CD4-positive, alpha-beta T cell (primary cell): Measurements from ENCODE around the gene NAV2. TPM values are rescaled to one million over a fixed set of nuclear protein-coding genes. Genes with fewer than 3 reads are reported as not detected.

ENCODE experiments used
- ATAC-seq: fragments of 200-7000 bp; cut with Tn5 transposase; one replicate; pipeline ENCODE4 v1.10.0; 2022; ENCODE audit warnings: mild to moderate bottlenecking; ENCODE audit not compliant: poor library complexity
- CTCF ChIA-PET: fragments of 350-600 bp; sonication (Branson Sonifier 250); formaldehyde crosslinking; loops from one replicate; lab custom pipeline; 2021; ENCODE audit warnings: antibody characterized with exemption, inconsistent platforms; lab: Charles Lee
- POLR2A ChIA-PET: fragments of 350-600 bp; sonication (Branson Sonifier 250); formaldehyde crosslinking; loops from one replicate; lab custom pipeline; 2021; ENCODE audit warnings: antibody characterized with exemption, inconsistent platforms; lab: Charles Lee
- DNase-seq, 14 experiments: peaks; one replicate each; pipeline ENCODE4 v3.0.0-alpha.2; 2013 to 2020; ENCODE audit warnings: mixed read lengths in 2 of 14
- H3K27ac ChIP-seq, 2 donors: one replicate each; pipeline versions ENCODE4 v1.5.1 to v1.7.0; 2013; ENCODE audit warnings: low read length in 2 of 2, low read depth in 1 of 2, mild to moderate bottlenecking in 1 of 2
- H3K27me3 ChIP-seq, 2 experiments: 1 replicate in 1 of 2; 2 replicates in 1 of 2; pipeline versions ENCODE4 v1.6.1 to v1.7.0; 2013; ENCODE audit warnings: low read length in 2 of 2, control low read depth in 1 of 2, mild to moderate bottlenecking in 1 of 2, moderate library complexity in 1 of 2; ENCODE audit not compliant: insufficient read depth in 2 of 2, control insufficient read depth in 1 of 2
- H3K36me3 ChIP-seq: one replicate; pipeline ENCODE4 v1.6.1; 2013; ENCODE audit warnings: low read length, control low read depth; ENCODE audit not compliant: insufficient read depth
- H3K4me1 ChIP-seq: one replicate; pipeline ENCODE4 v1.6.1; 2013; ENCODE audit warnings: low read length, control low read depth; ENCODE audit not compliant: insufficient read depth
- H3K4me3 ChIP-seq: one replicate; pipeline ENCODE4 v1.5.1; 2013; ENCODE audit warnings: mild to moderate bottlenecking, low read length, moderate library complexity
- H3K9me3 ChIP-seq, 2 experiments: 1 replicate in 1 of 2; 2 replicates in 1 of 2; pipeline versions ENCODE4 v1.6.1 to v1.7.0; 2013; ENCODE audit warnings: low read length in 2 of 2, mild to moderate bottlenecking in 2 of 2, control low read depth in 1 of 2, moderate library complexity in 1 of 2; ENCODE audit not compliant: control insufficient read depth in 1 of 2, insufficient read depth in 1 of 2
- H3K27ac Mint-ChIP-seq: one replicate; pipeline ENCODE4 v1.8.0; 2020; ENCODE audit warnings: mixed read lengths
- H3K27me3 Mint-ChIP-seq: one replicate; pipeline ENCODE4 v1.8.0; 2021; ENCODE audit warnings: mixed read lengths
- H3K36me3 Mint-ChIP-seq: one replicate; pipeline ENCODE4 v1.8.0; 2021; ENCODE audit warnings: low read depth, mixed read lengths
- H3K4me1 Mint-ChIP-seq: one replicate; pipeline ENCODE4 v1.8.0; 2021; ENCODE audit warnings: low read depth, mixed read lengths
- H3K4me3 Mint-ChIP-seq: one replicate; pipeline ENCODE4 v1.8.0; 2020; ENCODE audit warnings: mild to moderate bottlenecking, mixed read lengths
- H3K9me3 Mint-ChIP-seq: one replicate; pipeline ENCODE4 v1.8.0; 2020; ENCODE audit warnings: mixed read lengths
- CTCF ChIP-seq: fragments of 200-600 bp; IDR thresholded peaks from one replicate; pipeline ENCODE4 v1.8.0; 2022; ENCODE audit warnings: antibody characterized with exemption, mild to moderate bottlenecking
- intact Hi-C, 2 experiments: fragments of 100-400 bp; cut with DNase I in 1 of 2; cut with micrococcal nuclease in 1 of 2; formaldehyde crosslinking; loops; one replicate each; pipeline versions ENCODE4 v1.15.1 to v1.9.0; 2023 to 2025; cut with DNase I, micrococcal nuclease
- total RNA-seq, 174 experiments: library from RNA in 2 of 174; stranded (reverse) in 2 of 174; gene quantifications; one replicate each; pipeline ENCODE4 v1.2.3 and lab custom pipeline; 2021 to 2026

Gene NAV2
- total RNA-seq, 2 experiments from 2014 or later: 0.55 to 0.64 TPM

- Histone ChIP-seq H3K36me3 (no peaks in the 10 kb centered on the region), H3K27me3 (no peaks in the 10 kb centered on the region), H3K4me3 (no peak overlapping the region), H3K27ac (no peak overlapping the region), H3K4me1 (no peaks in the 10 kb centered on the region), H3K9me3 (no peaks in the 10 kb centered on the region)
- intact Hi-C loops: no loop called here
- Mint-ChIP-seq H3K36me3 (no peaks in the 10 kb centered on the region), H3K4me3 (no peak overlapping the region), H3K27ac (no peak overlapping the region), H3K27me3 (no peaks in the 10 kb centered on the region), H3K4me1 (no peaks in the 10 kb centered on the region), H3K9me3 (no peaks in the 10 kb centered on the region)
- POLR2A ChIA-PET: no interaction called here
- no peak for TF ChIP-seq CTCF
- no peak for DNase-seq
- ATAC-seq: no peak
- CTCF ChIA-PET: no interaction called here
These were observed 262.9 kb downstream of the NAV2 start for GRCh38 chr11:19975414-19975990.

- H3K27ac Mint-ChIP-seq: no peak overlapping the region
- POLR2A ChIA-PET: no interaction called here
- no peak overlapping the region for H3K27ac ChIP-seq
These were observed 263.8 kb downstream of the NAV2 start for GRCh38 chr11:19976281-19976941.

GRCh38 chr11:19977941-19978340, 265.3 kb downstream of the NAV2 start:
- no peaks in the 10 kb centered on the region for H3K9me3 Mint-ChIP-seq
- POLR2A ChIA-PET: no interaction called here

More at GRCh38 chr11:19976281-19976941, 263.8 kb downstream of the NAV2 start:
- Histone ChIP-seq H3K27me3 (no peaks in the 10 kb centered on the region), H3K9me3 (no peaks in the 10 kb centered on the region), H3K36me3 (no peaks in the 10 kb centered on the region), H3K4me1 (no peaks in the 10 kb centered on the region), H3K4me3 (no peak overlapping the region)
- no peaks in the 10 kb centered on the region for H3K9me3 Mint-ChIP-seq
- no peaks in the 10 kb centered on the region for H3K4me1 Mint-ChIP-seq
- intact Hi-C loops: no loop called here
- TF ChIP-seq CTCF: no peak
- H3K27me3 Mint-ChIP-seq: no peaks in the 10 kb centered on the region
- CTCF ChIA-PET: no interaction called here
- no peak overlapping the region for H3K4me3 Mint-ChIP-seq
- no peak for ATAC-seq
- DNase-seq: no peak
- no peaks in the 10 kb centered on the region for H3K36me3 Mint-ChIP-seq

More at GRCh38 chr11:19977941-19978340, 265.3 kb downstream of the NAV2 start:
- CTCF ChIA-PET: no interaction called here
- DNase-seq (no peak), ATAC-seq (no peak)
- intact Hi-C loops: no loop called here
- Histone ChIP-seq H3K27ac (no peak overlapping the region), H3K4me3 (no peak overlapping the region), H3K4me1 (no peaks in the 10 kb centered on the region), H3K27me3 (no peaks in the 10 kb centered on the region), H3K36me3 (no peaks in the 10 kb centered on the region), H3K9me3 (no peaks in the 10 kb centered on the region)
- Mint-ChIP-seq H3K4me3 (no peak overlapping the region), H3K27me3 (no peaks in the 10 kb centered on the region), H3K4me1 (no peaks in the 10 kb centered on the region), H3K27ac (no peak overlapping the region), H3K36me3 (no peaks in the 10 kb centered on the region)
- no peak for TF ChIP-seq CTCF
